Ishikawa (cell line): ENCODE data around the gene CRMP1.

Experiments used
- CEBPB ChIP-seq: IDR thresholded peaks from 2 replicates; pipeline ENCODE4 v1.6.1; 2012
- CREB1 ChIP-seq: IDR thresholded peaks from 2 replicates; pipeline ENCODE4 v1.6.1; 2012; ENCODE audit warnings: low read depth
- EGR1 ChIP-seq: IDR thresholded peaks from 2 replicates; pipeline ENCODE4 v1.6.1; 2012
- EP300 ChIP-seq: IDR thresholded peaks from 2 replicates; pipeline ENCODE4 v1.6.1; 2012; ENCODE audit warnings: borderline replicate concordance
- FOXM1 ChIP-seq: IDR thresholded peaks from 2 replicates; pipeline ENCODE4 v1.6.1; 2012; ENCODE audit warnings: low read depth, borderline replicate concordance
- MAX ChIP-seq: IDR thresholded peaks from 2 replicates; pipeline ENCODE4 v1.6.1; 2012
- NFIC ChIP-seq: IDR thresholded peaks from 2 replicates; pipeline ENCODE4 v1.6.1; 2012
- RAD21 ChIP-seq: IDR thresholded peaks from 2 replicates; pipeline ENCODE4 v1.6.1; 2012; ENCODE audit warnings: low read depth
- REST ChIP-seq: IDR thresholded peaks from 2 replicates; pipeline ENCODE4 v1.6.1; 2012; ENCODE audit warnings: low read depth, mild to moderate bottlenecking
- TAF1 ChIP-seq: IDR thresholded peaks from 2 replicates; pipeline ENCODE4 v1.6.1; 2012; ENCODE audit warnings: low read depth, mild to moderate bottlenecking
- TCF12 ChIP-seq: IDR thresholded peaks from 2 replicates; pipeline ENCODE4 v1.6.1; 2012; ENCODE audit warnings: low read depth
- TEAD4 ChIP-seq: IDR thresholded peaks from 2 replicates; pipeline ENCODE4 v1.6.1; 2012
- USF1 ChIP-seq: IDR thresholded peaks from 2 replicates; pipeline ENCODE4 v1.6.1; 2012
- YY1 ChIP-seq: IDR thresholded peaks from 2 replicates; pipeline ENCODE4 v1.6.1; 2012; ENCODE audit warnings: low read depth
- ZBTB7A ChIP-seq: IDR thresholded peaks from 2 replicates; pipeline ENCODE4 v1.6.1; 2012; ENCODE audit warnings: low read depth

The CRMP1 gene

GRCh38 chr4:5788144-5788543 lies 104.7 kb downstream of the CRMP1 start:
- TF ChIP-seq YY1 (no peak), ZBTB7A (no peak), MAX (no peak), EP300 (no peak), TAF1 (no peak), FOXM1 (no peak), CREB1 (no peak), TEAD4 (no peak), REST (no peak), USF1 (no peak), EGR1 (no peak), NFIC (no peak), TCF12 (no peak), RAD21 (no peak), CEBPB (no peak)

- no peak for TF ChIP-seq CREB1
- TF ChIP-seq NFIC: no peak
- TF ChIP-seq USF1: no peak
- TF ChIP-seq CEBPB: no peak
- TF ChIP-seq REST: no peak
- no peak for TF ChIP-seq YY1
- TF ChIP-seq ZBTB7A: no peak
- TF ChIP-seq MAX: no peak
- TF ChIP-seq EGR1: no peak
- no peak for TF ChIP-seq FOXM1
- TF ChIP-seq TCF12: no peak
Observed at GRCh38 chr4:5787311-5787710, 105.6 kb downstream of the CRMP1 start.

GRCh38 chr4:5785806-5786680 lies 106.8 kb downstream of the CRMP1 start:
- TF ChIP-seq TCF12: no peak

- TF ChIP-seq TCF12 (no peak), REST (no peak), FOXM1 (no peak), MAX (no peak), EP300 (no peak), ZBTB7A (no peak), EGR1 (no peak), TEAD4 (no peak), USF1 (no peak), CREB1 (no peak)
Observed at GRCh38 chr4:5784960-5785611, 107.8 kb downstream of the CRMP1 start.
